Natural killer cell treated with Interleukin-12 subunit alpha and Interleukin-12 subunit beta and Interleukin-15 and Interleukin-18, amount 100 ng/mL, for 72 hours (primary cell): ENCODE measurements around the gene ZNF260. TPM values are rescaled to one million over a fixed set of nuclear protein-coding genes. Genes with fewer than 3 reads are reported as not detected.

Source experiments
- ATAC-seq, 2 donors: fragments of 150-1000 bp; cut with Tn5 transposase in 1 of 2; sonication (Bioruptor Pico), chemical (Tn5 transposase) in 1 of 2; 2 replicates each; pipeline ENCODE4 v1.10.0; 2021
- DNase-seq: peaks from one replicate; pipeline ENCODE4 v3.0.0; 2022; ENCODE audit warnings: low spot score
- H3K27ac Mint-ChIP-seq, 2 donors: 1 replicate in 1 of 2; 2 replicates in 1 of 2; pipeline ENCODE4 v1.8.0; 2022; ENCODE audit warnings: mixed read lengths in 2 of 2, mild to moderate bottlenecking in 1 of 2, moderate library complexity in 1 of 2
- H3K27me3 Mint-ChIP-seq, 2 donors: 1 replicate in 1 of 2; 2 replicates in 1 of 2; pipeline ENCODE4 v1.8.0; 2022; ENCODE audit warnings: mixed read lengths in 2 of 2
- H3K36me3 Mint-ChIP-seq: one replicate; pipeline ENCODE4 v1.8.0; 2022; ENCODE audit warnings: mixed read lengths
- H3K4me1 Mint-ChIP-seq, 2 donors: 1 replicate in 1 of 2; 2 replicates in 1 of 2; pipeline ENCODE4 v1.8.0; 2022; ENCODE audit warnings: low read depth in 2 of 2, mixed read lengths in 2 of 2, mild to moderate bottlenecking in 1 of 2
- H3K4me3 Mint-ChIP-seq: one replicate; pipeline ENCODE4 v1.8.0; 2022; ENCODE audit warnings: mixed read lengths
- H3K9me3 Mint-ChIP-seq: 2 replicates; pipeline ENCODE4 v1.8.0; 2022; ENCODE audit warnings: mixed read lengths
- total RNA-seq, 2 donors: library from RNA; stranded (reverse); gene quantifications; one replicate each; pipeline ENCODE4 v1.2.3, GENCODE V29; 2022

The ZNF260 gene
- total RNA-seq: 1 to 10 TPM; 6.0 to 7.1 TPM

DNA sequence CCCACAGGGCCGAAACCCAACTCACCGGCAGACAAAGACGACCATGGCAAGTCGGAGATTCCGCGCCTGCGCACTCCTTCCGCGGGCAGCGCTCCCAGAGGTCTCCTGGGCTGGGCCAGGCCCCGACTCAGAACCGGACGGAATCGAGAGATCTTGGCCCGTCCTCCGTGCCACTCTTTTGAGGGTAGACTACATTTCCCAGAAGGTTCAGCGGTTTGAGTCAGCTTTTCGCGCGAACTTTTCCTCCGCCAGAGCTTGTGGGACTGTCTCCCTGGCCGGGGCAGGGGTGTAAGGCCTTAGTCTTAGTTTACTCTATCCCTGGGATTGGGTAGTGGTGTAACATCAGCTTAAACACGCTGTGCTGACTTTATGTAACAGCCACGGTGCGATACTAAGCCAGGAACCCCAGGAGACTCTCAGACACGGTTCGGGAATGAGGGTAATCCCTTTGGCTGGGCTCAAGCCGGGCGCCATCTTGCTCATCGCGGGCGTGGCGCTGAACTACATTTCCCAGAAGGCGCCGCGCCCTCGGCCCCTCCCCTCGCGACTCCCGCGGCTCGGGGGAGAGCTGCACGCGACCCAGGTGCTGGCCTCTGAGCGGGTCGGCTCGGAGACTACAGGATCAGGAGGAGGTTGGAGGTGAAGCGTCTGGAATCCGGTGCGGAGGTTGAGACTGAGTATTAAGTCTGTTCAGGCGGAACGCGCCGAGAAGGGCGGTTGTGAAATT, at the start of gene ZNF260:
Gene ZNF260 (minus strand): TSS at position 78 of the 727 bp plus-strand sequence. CDS start 13,033 bp downstream, outside the sequence.
- peaks cover 25% of the 10 kb centered on the region for H3K36me3 Mint-ChIP-seq
- H3K4me3 Mint-ChIP-seq: peak within 1 kb of the TSS; percentile 95
- DNase-seq (peak; percentile 95), ATAC-seq (peak; percentile 93 to 94)
- peaks cover 18 to 22% of the 10 kb centered on the region in 2 donors for H3K4me1 Mint-ChIP-seq
- peaks cover 11% of the 10 kb centered on the region for H3K9me3 Mint-ChIP-seq
- H3K27me3 Mint-ChIP-seq: no peaks in the 10 kb centered on the region
- H3K27ac Mint-ChIP-seq: peak within 1 kb of the TSS; percentile 87 to 90

DNA sequence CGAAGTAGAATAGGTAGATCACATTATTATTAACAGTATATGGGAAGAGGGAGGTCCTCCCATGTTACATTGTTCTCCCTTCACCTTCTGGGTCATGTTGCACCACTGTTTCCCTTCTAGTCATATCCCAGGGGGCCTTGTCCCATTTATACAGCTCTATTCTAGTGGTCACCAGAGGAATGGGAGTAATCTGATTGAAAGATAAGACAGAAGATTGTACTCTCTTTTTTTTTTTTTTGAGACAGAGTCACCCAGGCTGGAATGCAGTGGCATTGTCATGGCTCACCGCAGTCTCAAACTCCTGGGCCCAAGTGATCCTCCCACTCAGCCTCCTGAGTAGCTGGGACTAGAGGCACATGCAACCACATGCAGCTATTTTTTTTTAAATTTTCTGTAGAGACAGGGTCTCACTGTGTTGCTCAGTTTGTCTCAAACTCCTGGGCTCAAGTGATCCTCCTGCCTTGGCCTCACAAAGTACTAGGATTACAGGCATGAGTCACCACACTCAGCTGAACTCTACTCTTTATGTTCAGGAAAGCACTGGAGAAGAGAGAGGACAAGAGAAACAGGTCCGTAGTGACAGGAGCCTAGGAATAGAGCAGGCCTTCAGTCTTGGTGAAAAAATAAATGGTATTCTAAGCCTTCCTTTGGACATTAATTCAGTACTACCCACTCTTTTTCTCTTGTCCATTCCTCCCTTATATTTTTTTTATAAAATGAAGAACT, 49.4 kb upstream of the ZNF260 start:
- no peak overlapping the region for H3K4me3 Mint-ChIP-seq
- H3K27me3 Mint-ChIP-seq: no peaks in the 10 kb centered on the region
- H3K36me3 Mint-ChIP-seq: peaks cover 64% of the 10 kb centered on the region
- H3K27ac Mint-ChIP-seq: no peak overlapping the region
- ATAC-seq (no peak), DNase-seq (no peak)
- H3K9me3 Mint-ChIP-seq: peaks cover 8% of the 10 kb centered on the region
- peaks cover 20 to 26% of the 10 kb centered on the region in 2 donors for H3K4me1 Mint-ChIP-seq

DNA sequence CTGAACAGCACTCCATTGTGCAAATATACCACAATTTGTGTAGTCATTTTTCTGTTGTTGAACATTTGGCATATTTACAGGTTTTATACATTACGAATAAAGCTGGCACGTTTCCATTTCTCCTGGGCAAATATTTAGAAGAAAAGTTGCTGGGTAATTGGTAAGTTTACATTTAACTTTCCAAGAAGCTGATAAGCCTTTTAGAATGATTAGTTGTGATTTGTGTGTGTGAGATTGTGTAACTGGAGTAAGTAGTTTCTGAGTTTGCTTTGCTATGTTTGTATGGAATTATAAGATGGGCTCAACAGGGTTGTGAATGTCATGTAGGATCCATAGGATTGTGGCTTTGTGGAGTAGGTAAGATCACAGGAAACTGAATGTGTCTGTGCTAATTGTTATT, 46.7 kb upstream of the ZNF260 start:
- H3K27ac Mint-ChIP-seq: peak overlapping the region in 1 of 2 donors; percentile 99

DNA sequence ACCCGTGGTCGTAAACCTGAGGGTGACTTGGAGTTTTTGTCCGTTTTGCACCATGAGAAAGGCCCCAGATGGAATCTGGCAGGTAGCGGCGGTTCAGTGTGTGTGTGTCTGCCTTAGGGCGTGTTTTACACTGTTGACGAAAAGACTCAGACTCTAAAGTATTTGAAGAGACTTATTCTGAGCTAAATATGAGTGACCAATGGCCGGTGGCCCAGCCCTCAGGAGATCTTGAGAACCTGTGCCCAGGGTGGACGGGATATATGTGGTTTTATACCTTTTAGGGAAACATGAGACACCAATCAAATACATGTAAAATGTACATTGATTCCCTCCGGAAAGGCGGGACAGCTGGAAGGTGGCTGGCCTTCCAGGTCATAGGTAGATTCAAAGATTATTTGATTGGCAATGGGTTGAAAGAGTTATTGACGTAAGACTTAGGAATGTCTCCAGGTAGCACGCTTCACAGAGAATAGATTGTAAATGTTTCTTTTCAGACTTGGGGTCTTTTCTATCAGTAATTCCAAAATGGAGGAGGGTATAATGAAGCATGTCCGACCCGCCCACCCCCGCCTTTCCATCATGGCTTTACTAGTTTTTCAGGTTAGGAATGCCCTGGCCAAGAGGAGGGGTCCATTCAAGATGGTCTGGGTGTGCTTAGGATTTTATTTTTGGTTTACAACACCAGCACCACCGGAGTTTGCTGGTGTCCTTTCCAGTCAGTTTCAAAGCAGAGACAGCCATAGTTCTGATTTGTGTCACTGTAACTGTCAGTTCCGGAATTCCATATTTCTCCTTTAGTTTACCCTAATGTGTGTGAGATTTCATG, 46.0 kb upstream of the ZNF260 start:
- Mint-ChIP-seq H3K27me3 (no peaks in the 10 kb centered on the region), H3K9me3 (peaks cover 4% of the 10 kb centered on the region), H3K4me3 (peak overlapping the region; percentile 100), H3K27ac (peak overlapping the region; percentile 91 to 99), H3K4me1 (peaks cover 26 to 35% of the 10 kb centered on the region in 2 donors), H3K36me3 (peaks cover 55% of the 10 kb centered on the region)
- DNase-seq (no peak), ATAC-seq (no peak)

More for the DNA sequence above, 46.7 kb upstream of the ZNF260 start:
- peaks cover 26 to 35% of the 10 kb centered on the region in 2 donors for H3K4me1 Mint-ChIP-seq
- H3K4me3 Mint-ChIP-seq: peak overlapping the region; percentile 100
- DNase-seq: no peak
- no peak for ATAC-seq
- H3K27me3 Mint-ChIP-seq: no peaks in the 10 kb centered on the region
- peaks cover 56% of the 10 kb centered on the region for H3K36me3 Mint-ChIP-seq
- H3K9me3 Mint-ChIP-seq: peaks cover 4% of the 10 kb centered on the region

DNA sequence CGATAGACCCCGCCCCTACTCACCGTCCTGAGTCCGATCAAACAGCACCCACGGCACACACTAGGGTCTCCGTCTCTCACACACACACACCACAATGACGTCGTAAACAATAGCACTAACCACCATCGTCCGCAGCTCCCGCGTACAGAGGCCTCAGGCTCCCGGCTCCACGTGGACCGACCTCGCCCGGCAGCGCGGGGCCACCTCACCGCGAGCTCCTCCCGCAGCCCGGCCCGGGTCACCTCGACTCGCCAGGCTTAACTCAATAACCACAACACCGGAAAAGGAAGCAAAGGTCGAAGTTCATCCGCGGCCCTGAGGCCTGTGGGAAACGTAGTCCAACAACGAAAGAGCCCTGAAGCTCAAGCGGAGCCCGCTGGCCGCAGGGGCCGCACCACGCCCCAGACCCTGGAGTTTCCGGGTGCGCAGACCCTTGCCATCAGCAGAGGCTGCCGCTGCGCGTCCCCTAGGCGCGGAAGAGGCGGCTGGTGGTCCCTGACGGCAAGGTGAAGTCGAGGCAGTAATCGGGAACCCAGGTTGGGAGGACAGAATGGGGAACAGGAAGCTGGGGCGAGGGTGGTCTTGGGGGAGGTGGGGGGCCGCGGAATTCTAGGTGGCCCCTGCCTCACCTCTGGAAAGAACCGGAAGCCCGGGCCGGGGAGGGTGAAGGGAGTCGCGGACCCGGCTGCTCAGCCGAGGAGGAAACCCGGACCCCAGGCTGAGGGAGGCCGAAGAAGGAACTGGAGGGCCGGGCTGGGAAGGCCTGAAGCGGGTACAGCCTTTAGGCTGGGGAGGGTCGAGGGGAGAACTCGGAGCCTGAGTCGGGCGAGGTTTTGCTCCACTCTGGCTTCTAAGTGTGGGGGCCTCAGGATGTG, 45.2 kb upstream of the ZNF260 start, which contains the start of gene ZNF529:
Gene ZNF529 (minus strand): TSS at position 273 of the 875 bp plus-strand sequence. CDS start 946 bp downstream, outside the sequence.
- Mint-ChIP-seq H3K27me3 (no peaks in the 10 kb centered on the region), H3K4me3 (peak within 1 kb of the TSS; percentile 100), H3K4me1 (peaks cover 26 to 35% of the 10 kb centered on the region in 2 donors), H3K9me3 (peaks cover 4% of the 10 kb centered on the region), H3K27ac (peak within 1 kb of the TSS; percentile 91 to 99), H3K36me3 (peaks cover 58% of the 10 kb centered on the region)
- ATAC-seq: peak; percentile 97 to 98
- peak; percentile 90 for DNase-seq

DNA sequence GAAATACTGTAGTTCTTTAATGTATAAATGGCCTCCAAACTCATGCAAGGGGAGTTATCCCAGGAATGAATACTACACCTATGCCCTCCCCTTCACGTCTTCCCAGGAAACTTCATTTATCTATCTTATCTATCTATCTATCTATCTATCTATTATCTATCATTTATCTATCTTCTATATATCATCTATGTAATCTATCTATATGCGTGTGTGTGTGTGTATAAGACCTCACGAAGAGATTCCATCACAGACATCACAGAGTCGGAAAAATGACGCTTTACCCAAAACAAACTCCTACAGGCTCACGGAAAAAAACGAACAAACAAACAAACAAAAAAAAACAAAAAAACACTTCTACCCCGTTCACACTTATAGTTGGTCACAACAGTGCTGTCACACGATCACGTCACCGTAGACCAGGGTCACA, 44.5 kb upstream of the ZNF260 start:
- peak overlapping the region; percentile 91 to 99 for H3K27ac Mint-ChIP-seq
- H3K4me1 Mint-ChIP-seq: peaks cover 30 to 35% of the 10 kb centered on the region in 2 donors

DNA sequence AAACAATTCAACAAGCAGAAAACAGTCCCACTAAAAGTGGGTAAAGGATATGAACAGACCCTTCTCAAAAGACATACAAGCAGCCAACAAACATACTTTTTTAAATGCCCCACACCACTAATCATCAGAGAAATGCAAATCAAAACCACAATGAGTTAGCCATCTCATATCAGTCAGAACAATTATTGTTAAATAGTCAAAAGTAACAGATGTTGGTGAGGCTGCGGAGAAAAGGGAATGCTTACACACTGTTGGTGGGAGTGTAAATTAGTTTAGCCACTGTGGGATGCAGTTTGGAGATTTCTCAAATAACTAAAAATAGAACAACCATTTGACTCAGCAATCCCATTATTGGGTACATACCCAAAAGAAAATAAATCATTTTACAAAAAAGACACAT, 36.3 kb upstream of the ZNF260 start:
- Mint-ChIP-seq H3K4me1 (peaks cover 0 to 14% of the 10 kb centered on the region in 2 donors), H3K27me3 (no peaks in the 10 kb centered on the region), H3K4me3 (no peak overlapping the region), H3K36me3 (peaks cover 68% of the 10 kb centered on the region), H3K9me3 (peaks cover 10% of the 10 kb centered on the region), H3K27ac (no peak overlapping the region)
- ATAC-seq: no peak
- DNase-seq: no peak

More for the DNA sequence above, 44.5 kb upstream of the ZNF260 start:
- no peak for ATAC-seq
- no peak for DNase-seq
- Mint-ChIP-seq H3K9me3 (peaks cover 4% of the 10 kb centered on the region), H3K27me3 (no peaks in the 10 kb centered on the region), H3K4me3 (peak overlapping the region; percentile 100), H3K36me3 (peaks cover 63% of the 10 kb centered on the region)

DNA sequence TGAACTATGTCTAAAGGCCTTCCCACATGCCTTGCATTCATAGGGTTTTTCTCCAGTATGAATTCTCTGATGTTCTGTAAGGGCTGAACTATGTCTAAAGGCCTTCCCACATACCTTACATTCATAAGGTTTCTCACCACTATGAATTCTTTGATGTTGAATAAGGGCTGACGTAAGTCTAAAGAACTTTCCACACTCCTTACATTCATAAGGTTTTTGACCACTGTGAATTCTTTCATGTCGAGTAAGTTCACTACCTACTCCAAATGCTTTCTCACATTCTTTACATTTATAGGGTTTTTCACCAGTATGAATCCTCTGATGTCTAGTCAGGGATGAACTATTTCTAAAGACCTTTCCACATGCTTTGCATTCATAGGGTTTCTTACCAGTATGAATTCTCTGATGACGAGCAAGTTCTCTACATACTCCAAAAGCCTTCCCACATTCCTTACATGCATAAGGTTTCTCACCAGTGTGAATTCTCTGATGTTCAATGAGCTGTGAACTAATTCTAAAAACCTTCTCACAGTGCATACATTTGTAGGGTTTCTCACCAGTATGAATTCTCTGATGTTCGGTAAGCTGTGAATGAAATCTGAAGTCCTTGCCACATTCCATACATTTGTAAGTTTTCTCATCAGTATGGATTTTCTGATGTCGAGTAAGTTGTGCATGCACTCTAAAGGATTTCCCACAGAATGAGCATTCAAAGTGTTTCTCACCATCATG, 19.1 kb upstream of the ZNF260 start:
- no peaks in the 10 kb centered on the region for H3K4me1 Mint-ChIP-seq
- H3K27ac Mint-ChIP-seq: no peak overlapping the region
- H3K4me3 Mint-ChIP-seq: no peak overlapping the region
- no peak for ATAC-seq
- no peaks in the 10 kb centered on the region for H3K27me3 Mint-ChIP-seq
- no peak for DNase-seq
- peaks cover 37% of the 10 kb centered on the region for H3K9me3 Mint-ChIP-seq
- H3K36me3 Mint-ChIP-seq: peaks cover 85% of the 10 kb centered on the region

DNA sequence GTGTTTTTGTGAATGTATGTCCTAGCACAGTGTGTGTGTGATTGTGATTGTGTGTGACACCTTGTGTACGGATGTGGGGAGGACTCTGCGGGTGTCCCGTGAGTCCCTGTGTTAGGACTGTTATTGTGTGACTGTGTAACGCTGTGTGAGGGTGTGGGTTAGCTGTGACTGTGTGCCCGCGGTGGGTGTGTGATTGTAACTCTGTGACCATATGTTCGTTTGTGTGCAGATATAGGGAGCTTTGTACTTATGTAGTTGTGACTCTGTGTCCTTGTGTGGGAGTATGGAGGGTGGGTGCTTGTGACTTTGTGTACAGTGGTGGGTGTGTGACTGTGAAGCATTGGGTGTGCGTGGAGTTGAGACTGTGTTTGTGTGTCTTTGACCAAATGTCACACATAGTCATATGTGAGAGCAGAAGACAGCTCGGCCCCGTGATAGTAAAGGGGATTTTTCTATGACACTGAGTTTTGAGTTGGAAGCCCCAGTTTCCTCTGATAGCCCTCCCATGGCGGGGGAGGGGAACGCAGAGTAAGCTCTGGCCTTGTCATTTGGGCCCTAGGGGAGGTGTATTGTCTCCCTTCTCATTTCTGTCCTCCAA, 949 bp upstream of the ZNF260 start:
- Mint-ChIP-seq H3K27me3 (no peaks in the 10 kb centered on the region), H3K4me3 (peak overlapping the region; percentile 95), H3K27ac (peak overlapping the region; percentile 87 to 90), H3K9me3 (peaks cover 11% of the 10 kb centered on the region), H3K36me3 (peaks cover 20% of the 10 kb centered on the region), H3K4me1 (peaks cover 18 to 22% of the 10 kb centered on the region in 2 donors)
- ATAC-seq (peak; percentile 56 to 57), DNase-seq (peak; percentile 69)

DNA sequence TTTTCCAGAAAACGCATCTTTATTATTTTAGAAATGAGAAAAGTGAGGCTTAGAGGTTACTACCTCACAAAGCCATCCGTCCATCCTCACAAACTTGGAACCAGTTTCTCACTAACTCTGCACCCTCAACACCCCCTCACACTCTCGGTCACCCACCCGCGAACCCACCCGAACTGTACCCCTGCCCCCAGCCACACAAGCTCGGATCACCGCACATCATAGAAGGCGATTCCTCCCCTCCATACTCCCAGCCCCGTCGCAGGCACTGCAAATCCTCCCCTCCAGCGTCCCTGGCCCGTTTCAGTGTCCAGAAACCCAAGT, 238 bp downstream of the ZNF260 start:
- peak overlapping the region; percentile 87 to 90 for H3K27ac Mint-ChIP-seq
- peak overlapping the region; percentile 95 for H3K4me3 Mint-ChIP-seq
- peaks cover 14% of the 10 kb centered on the region for H3K9me3 Mint-ChIP-seq
- H3K27me3 Mint-ChIP-seq: no peaks in the 10 kb centered on the region
- DNase-seq (no peak), ATAC-seq (no peak)
- H3K36me3 Mint-ChIP-seq: peaks cover 30% of the 10 kb centered on the region
- peaks cover 22% of the 10 kb centered on the region in 2 donors for H3K4me1 Mint-ChIP-seq

DNA sequence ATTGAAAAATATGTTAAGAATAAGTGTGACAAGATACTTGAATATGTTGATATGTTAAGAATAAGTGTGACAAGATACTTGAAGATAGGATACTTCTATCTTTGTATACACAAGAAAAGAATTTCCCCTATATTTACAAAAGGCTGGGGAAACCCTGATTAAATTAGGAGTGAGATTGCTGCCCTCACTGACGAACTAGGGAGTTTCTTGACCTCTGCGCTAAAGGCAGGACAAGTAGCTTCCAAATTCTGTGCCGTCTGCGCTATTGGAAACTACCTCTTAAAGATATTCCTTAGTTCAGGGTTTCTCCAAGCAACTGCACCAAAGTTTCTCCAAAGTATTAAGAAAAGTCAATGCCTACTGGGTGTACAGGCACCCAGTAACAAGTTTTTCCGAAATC, 730 bp downstream of the ZNF260 start:
- ATAC-seq (no peak), DNase-seq (no peak)
- peak overlapping the region; percentile 95 for H3K4me3 Mint-ChIP-seq
- H3K36me3 Mint-ChIP-seq: peaks cover 34% of the 10 kb centered on the region
- peaks cover 16% of the 10 kb centered on the region for H3K9me3 Mint-ChIP-seq
- H3K27me3 Mint-ChIP-seq: no peaks in the 10 kb centered on the region
- H3K27ac Mint-ChIP-seq: peak overlapping the region; percentile 87 to 90
- H3K4me1 Mint-ChIP-seq: peaks cover 22 to 23% of the 10 kb centered on the region in 2 donors

DNA sequence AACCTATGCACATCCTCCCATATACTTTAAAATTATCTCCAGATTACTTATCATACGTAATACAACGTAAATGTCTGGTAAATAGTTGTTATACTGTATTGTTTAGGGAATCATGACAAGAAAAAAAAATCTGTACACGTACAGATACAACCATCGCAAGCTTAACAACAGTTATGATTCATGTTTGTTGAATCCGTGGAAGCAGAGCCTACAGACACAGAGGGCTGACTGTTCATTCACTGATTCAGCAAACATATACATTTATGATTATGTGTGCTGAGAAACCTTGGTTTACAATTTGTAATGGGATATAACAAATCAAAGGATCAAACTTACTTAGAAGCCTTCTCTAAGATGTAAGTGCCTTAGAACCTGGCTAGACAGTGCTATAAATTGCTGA, 1.5 kb downstream of the ZNF260 start:
- Mint-ChIP-seq H3K4me1 (peaks cover 22 to 23% of the 10 kb centered on the region in 2 donors), H3K36me3 (peaks cover 34% of the 10 kb centered on the region), H3K9me3 (peaks cover 16% of the 10 kb centered on the region), H3K27me3 (no peaks in the 10 kb centered on the region), H3K27ac (peak overlapping the region in 1 of 2 donors; percentile 87), H3K4me3 (peak overlapping the region; percentile 95)
- ATAC-seq: no peak
- no peak for DNase-seq
